Stimulated activated naive CD4-positive, alpha-beta T cell treated with Interleukin-2 at 50 U/mL for 16 hours (primary cell): ENCODE measurements around the gene RXFP1.
"Not testable (repeated sequence)": the region's sequence is repeated elsewhere in the genome, so short reads cannot be mapped to it uniquely, and the experiment has no call there.

ENCODE experiments used
- DNase-seq: peaks from one replicate; lab custom pipeline; 2025; lab: John Stamatoyannopoulos, UW

RXFP1 gene

DNA sequence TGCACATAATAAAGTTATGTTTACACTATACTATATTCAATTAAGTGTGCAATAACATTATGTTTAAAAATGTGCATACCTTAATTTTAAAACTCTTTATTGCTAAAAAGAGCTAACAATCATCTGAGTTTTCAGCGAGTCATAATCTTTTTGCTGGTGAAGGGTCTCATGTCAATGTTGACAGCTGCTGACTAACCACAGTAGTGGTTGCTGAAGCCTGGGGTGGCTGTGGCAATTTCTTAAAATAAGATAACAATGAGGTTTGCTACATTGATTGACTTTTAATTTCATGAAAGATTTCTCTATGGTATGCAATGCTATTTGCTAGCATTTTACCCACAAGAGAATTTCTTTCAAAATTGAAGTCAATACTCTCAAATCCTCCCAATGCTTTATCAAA is 91.4 kb downstream of the RXFP1 start:
- no peak for DNase-seq

- no peak for DNase-seq
These were observed 96.3 kb downstream of the RXFP1 start for GRCh38 chr4:158617956-158618355.

GRCh38 chr4:158621729-158622128 is 100.0 kb downstream of the RXFP1 start:
- DNase-seq = no peak

GRCh38 chr4:158622251-158622650 is 100.6 kb downstream of the RXFP1 start:
- no peak for DNase-seq

GRCh38 chr4:158624889-158625478 is 103.3 kb downstream of the RXFP1 start:
- DNase-seq = no peak

GRCh38 chr4:158625544-158625943 is 103.9 kb downstream of the RXFP1 start:
- no peak for DNase-seq

- DNase-seq = no peak
These were observed 109.2 kb downstream of the RXFP1 start for GRCh38 chr4:158630893-158631292.

- no peak for DNase-seq
These were observed 114.9 kb downstream of the RXFP1 start for GRCh38 chr4:158636619-158637018.

DNA sequence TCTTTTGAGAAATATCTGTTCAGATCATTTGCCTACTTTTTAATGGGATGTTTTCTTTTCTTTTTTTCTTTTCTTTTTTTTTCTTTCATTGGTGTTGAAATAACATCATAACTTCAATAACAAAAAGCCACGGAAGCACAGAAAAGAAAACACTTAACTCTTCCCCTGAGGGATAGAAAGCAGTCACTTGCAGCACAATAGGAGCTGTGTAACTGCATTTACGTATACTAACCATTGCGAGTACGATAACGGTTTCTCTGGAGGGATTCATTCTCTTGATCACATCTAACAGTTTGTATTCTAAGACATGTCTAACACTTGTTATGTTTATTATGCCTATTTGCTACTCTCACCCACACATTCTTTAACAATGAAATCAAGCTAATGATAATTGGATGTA is 122.7 kb downstream of the RXFP1 start:
- no peak for DNase-seq

GRCh38 chr4:158644760-158645159 is 123.1 kb downstream of the RXFP1 start:
- DNase-seq = no peak

- no peak for DNase-seq
These were observed 127.5 kb downstream of the RXFP1 start for GRCh38 chr4:158649111-158649680.

GRCh38 chr4:158652920-158653319 is 131.2 kb downstream of the RXFP1 start:
- no peak for DNase-seq

DNA sequence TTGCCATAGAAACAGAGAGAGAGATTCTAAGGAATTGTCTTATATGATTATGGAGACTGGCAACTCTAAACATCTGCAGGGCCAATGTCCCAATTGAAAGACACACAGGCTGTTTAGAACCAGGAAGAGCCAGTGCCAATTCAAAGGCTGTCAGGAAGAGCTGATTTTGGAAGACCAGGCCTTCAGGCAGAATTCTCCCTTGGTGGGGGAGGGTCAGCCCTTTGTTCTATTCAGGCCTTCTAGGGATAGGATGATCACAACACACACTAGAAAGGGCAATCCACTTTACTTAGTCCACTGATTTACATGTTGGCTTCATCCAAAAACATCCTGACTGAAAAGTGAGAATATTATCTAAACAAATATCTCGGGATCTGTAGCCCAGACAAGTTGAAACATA is 134.8 kb downstream of the RXFP1 start:
- DNase-seq = no peak

- DNase-seq = no peak
These were observed 135.6 kb downstream of the RXFP1 start for GRCh38 chr4:158657291-158657690.

- DNase-seq = not testable (repeated sequence)
These were observed 141.6 kb downstream of the RXFP1 start for GRCh38 chr4:158663255-158663654.

DNA sequence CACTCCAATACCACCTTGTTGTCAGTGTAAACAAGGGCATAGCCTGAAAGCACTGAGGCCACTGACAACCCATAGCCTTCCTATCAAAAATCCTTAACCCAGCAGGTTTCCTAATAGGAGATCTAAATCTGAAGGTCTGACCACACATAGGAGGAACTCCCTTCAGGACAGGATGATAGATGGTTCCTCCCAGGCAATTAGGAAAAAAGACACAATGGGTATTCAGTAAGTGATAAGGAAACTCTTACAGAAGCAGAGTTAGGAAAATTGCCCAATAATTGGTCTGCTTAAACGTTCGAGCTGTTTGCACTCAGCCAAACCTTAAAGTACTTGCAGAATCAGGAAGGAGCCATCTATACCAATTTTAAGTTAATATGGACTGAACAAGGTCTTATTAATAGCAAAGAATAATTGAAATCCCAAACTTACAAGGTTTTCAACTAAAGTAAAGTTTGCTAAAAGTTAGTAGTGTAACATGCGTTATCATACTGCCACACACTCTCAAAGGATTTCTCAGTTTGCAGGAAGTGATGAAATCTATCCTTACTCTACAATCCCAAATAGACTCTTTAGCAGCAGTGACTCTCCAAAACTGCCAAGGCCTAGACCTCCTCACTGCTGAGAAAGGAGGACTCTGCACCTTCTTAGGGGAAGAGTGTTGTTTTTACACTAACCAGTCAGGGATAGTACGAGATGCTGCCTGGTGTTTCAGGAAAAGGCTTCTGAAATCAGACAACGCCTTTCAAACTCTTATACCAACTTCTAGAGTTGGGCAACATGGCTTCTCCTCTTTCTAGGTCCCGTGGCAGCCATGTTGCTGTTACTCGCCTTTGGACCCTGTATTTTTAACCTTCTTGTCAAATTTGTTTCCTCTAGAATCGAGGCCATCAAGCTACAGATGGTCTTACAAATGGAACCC is 142.3 kb downstream of the RXFP1 start:
- not testable (repeated sequence) for DNase-seq

DNA sequence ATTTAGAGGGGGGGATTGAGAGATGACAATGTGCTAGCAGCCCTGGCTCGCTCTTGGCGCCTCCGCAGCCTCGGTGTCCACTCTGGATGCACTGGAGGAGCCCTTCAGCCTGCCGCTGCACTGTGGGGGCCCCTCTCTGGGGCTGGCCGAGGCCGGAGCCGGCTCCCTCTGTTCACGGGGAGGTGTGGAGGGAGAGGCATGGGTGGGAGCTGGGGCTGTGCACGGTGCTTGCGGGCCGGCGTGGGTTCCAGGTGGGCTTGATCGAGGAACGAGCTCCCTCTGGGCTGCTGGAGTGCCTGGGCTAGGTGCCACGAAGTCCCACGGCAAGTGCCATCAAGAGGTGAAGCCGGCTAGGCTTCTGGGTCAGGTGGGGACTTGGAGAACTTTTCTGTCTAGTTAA is 143.1 kb downstream of the RXFP1 start:
- DNase-seq = no peak

GRCh38 chr4:158666892-158667291 is 145.2 kb downstream of the RXFP1 start:
- no peak for DNase-seq

DNA sequence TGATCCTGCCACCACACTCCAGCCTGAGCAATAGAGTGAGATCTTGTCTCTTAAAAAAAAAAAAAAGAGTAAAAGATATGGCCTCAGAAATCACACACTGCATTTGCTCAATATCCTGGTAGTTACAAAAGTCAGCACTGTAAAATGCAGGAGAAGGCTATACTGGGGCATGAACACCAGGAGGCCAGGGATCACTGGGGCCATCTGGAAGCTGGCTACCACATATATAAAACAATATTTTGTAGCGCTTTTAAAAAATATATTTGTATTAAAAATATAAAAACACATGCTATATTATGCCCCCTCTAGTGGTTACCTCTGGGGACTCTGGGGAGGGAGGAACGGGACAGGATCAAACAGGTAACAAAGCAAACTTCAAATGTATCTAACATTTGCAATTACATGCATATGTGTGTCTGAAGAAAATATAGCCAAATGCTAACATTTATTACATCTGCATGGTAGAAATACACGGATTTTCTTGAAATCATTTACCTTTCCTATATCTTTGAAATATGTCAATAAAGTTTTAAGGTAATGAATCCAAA is 146.0 kb downstream of the RXFP1 start:
- peak; percentile 8 for DNase-seq

DNA sequence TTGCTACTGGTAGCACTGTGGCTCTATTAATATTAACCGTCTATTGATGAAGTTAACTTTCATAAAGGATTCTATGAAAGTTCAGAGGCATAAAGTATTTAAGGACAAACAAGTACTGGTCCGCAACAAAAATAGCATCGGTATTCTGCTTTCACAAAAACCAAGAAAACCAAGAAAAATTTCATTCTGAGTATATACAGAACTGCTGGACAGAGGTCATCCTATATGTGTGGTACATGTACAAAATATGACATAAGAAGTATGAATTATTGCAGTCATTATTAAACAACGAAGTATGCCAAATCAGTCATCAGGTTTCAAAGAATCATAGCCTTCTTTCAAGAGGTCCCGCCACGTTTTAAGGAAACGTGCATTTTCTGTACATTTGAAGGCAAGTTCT is 147.6 kb downstream of the RXFP1 start:
- no peak for DNase-seq

DNA sequence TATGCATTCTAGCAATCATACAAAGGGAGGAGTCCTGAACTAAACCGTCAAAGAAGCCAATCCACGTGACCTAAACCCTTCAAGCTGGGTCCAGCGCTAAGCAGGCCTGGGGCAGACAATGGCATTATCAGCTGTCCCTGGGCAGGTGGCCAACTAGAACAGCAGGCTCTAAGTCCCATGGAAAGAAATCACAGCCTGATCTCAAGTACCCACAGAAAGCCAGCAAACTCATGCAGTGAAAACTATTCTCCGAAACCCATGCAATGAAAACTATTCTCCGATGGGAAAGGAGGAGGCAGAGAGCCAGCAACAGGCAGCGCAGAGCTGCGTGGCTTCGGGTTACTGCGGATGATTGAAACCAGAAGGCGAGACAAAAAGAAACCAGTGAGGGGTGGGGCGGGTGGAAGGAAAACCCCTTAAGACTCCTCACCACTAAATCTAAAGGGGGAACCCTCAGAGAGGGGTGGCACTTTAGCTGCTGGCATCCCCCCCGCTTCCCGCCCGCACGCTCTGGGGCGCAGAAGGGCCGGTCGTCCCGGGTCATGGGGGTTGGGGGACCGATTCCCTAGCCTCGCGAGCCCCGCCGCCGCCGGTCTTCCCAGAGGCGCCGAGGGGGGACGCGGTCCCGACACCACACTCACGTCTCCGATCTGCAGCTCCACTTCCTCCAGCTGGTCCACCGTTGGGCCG is 149.4 kb downstream of the RXFP1 start:
- peak; percentile 64 for DNase-seq

GRCh38 chr4:158671665-158671914 is 149.9 kb downstream of the RXFP1 start, which contains the start of gene C4orf46:
Gene C4orf46, minus strand, starts transcription at chr4:158671887. Its CDS starts 86 bp downstream, at chr4:158671801.
- DNase-seq = no peak
